Psoas muscle (tissue), 8 donors: ENCODE measurements around the gene MYO5B. TPM values are rescaled to one million over a fixed set of nuclear protein-coding genes. Genes with fewer than 3 reads are reported as not detected.

Experiments used
- ATAC-seq, 4 donors: fragments of 200-7000 bp; cut with Tn5 transposase; one replicate each; pipeline ENCODE4 v1.9.1; 2020; ENCODE audit warnings: moderate library complexity in 3 of 4, mild to moderate bottlenecking in 2 of 4
- DNase-seq, 2 donors: peaks; one replicate each; pipeline ENCODE4 v3.0.0-alpha.2; 2020
- H3K27ac ChIP-seq: fragments of 200-600 bp; one replicate; pipeline ENCODE4 v1.8.0; 2022
- H3K27me3 ChIP-seq, 3 donors: fragments of 200-600 bp in 1 of 3; one replicate each; pipeline versions ENCODE4 v1.6.1 to v1.8.0; 2013 to 2022; ENCODE audit warnings: low read length in 2 of 3, mild to moderate bottlenecking in 2 of 3, moderate library complexity in 1 of 3; ENCODE audit not compliant: insufficient read depth in 3 of 3
- H3K36me3 ChIP-seq, 2 donors: fragments of 200-600 bp in 1 of 2; one replicate each; pipeline versions ENCODE4 v1.6.1 to v1.8.0; 2013 to 2022; ENCODE audit warnings: low read depth in 1 of 2, mild to moderate bottlenecking in 1 of 2, moderate library complexity in 1 of 2; ENCODE audit not compliant: insufficient read depth in 1 of 2
- H3K4me1 ChIP-seq: fragments of 200-600 bp; one replicate; pipeline ENCODE4 v1.8.0; 2022
- H3K4me3 ChIP-seq: fragments of 200-600 bp; one replicate; pipeline ENCODE4 v1.8.0; 2022; ENCODE audit warnings: mild to moderate bottlenecking
- H3K9me3 ChIP-seq: fragments of 200-600 bp; one replicate; pipeline ENCODE4 v1.8.0; 2022
- CTCF ChIP-seq: fragments of 200-600 bp; IDR thresholded peaks from one replicate; pipeline ENCODE4 v1.8.0; 2022; ENCODE audit warnings: antibody characterized with exemption
- WGBS, 3 donors: extraction: QIAGEN DNeasy Blood & Tissue Kit; methylation state at CpG; one replicate each; pipeline versions ENCODE4 v1.1.6 to v1.1.7; 2013; 5-methylcytosine and 5-hydroxymethylcytosine counted together
- intact Hi-C, 2 donors: fragments of 100-400 bp; cut with DNase I; formaldehyde crosslinking; loops; one replicate each; pipeline versions ENCODE4 v1.11.0 to v1.14.2; 2022
- polyA plus RNA-seq, 3 donors: library from polyadenylated mRNA; stranded (reverse); fragments of 200-250 nt; gene quantifications; one replicate each; pipeline ENCODE4 v1.2.3, GENCODE V29; 2013
- total RNA-seq, 4 donors: library from RNA; stranded (reverse); fragmentation: NEBNext Ultra II Directional in 2 of 4; extraction: Animal tissue kit (Norgen Biotek cat#: 25700) in 2 of 4; gene quantifications; one replicate each; pipeline versions ENCODE4 v1.2.1 to v1.2.4, GENCODE V29; 2021 to 2023
- donor health status: healthy with polysubstance abuse.
- donor health status: DM: no; HTN: no; CAD: no; lungs with moderate emphysema.
- donor health status: Bipolar disorder and iron deficiency.
- donor health status: healthy.
- donor health status: DM: yes; HTN: yes; CAD: no.
- donor health status: DM: no; HTN: no; CAD: no.
- donor health status: DM: no; HTN: no; CAD: no.
- donor health status: DM: yes; HTN: yes; CAD: no.

MYO5B gene
- total and polyA plus RNA-seq, 7 donors, result 0.10 to 1.2 (median 0.44) TPM

- ATAC-seq, result no peak
- Histone ChIP-seq H3K36me3 (no peaks in the 10 kb centered on the region), H3K27me3 (peaks cover 3 to 4% (median 4%) of the 10 kb centered on the region in 3 donors), H3K4me3 (no peak overlapping the region), H3K4me1 (no peaks in the 10 kb centered on the region), H3K27ac (no peak overlapping the region), H3K9me3 (no peaks in the 10 kb centered on the region)
- 52 to 71% (median 61%) methylated on average over 3 of the region's 3 CpGs for WGBS, 3 donors
- no peak for TF ChIP-seq CTCF
- intact Hi-C loops, result no loop called here
- no peak for DNase-seq
These were observed 170.5 kb downstream of the MYO5B start for GRCh38 chr18:50024466-50024865.

GRCh38 chr18:50022985-50023384, 172.0 kb downstream of the MYO5B start:
- DNase-seq (no peak), ATAC-seq (no peak)
- no peaks in the 10 kb centered on the region for H3K36me3 ChIP-seq
- H3K27ac ChIP-seq, result no peak overlapping the region
- no peaks in the 10 kb centered on the region for H3K4me1 ChIP-seq
- intact Hi-C loops, result no loop called here
- no peaks in the 10 kb centered on the region for H3K9me3 ChIP-seq
- peaks cover 3 to 4% (median 4%) of the 10 kb centered on the region in 3 donors for H3K27me3 ChIP-seq
- TF ChIP-seq CTCF, result no peak
- no peak overlapping the region for H3K4me3 ChIP-seq
- 96 to 99% (median 96%) methylated on average over 3 of the region's 3 CpGs for WGBS, 3 donors

- no peak for DNase-seq
- Histone ChIP-seq H3K9me3 (no peaks in the 10 kb centered on the region), H3K27ac (no peak overlapping the region), H3K4me1 (peaks cover 7% of the 10 kb centered on the region), H3K27me3 (peaks cover 0 to 4% (median 0%) of the 10 kb centered on the region in 3 donors), H3K36me3 (no peaks in the 10 kb centered on the region), H3K4me3 (no peak overlapping the region)
- ATAC-seq, result no peak
- WGBS, 3 donors, result 68 to 77% (median 74%) methylated on average over 4 of the region's 4 CpGs
- no peak for TF ChIP-seq CTCF
- intact Hi-C loops, result loop anchor here (5.0 kb wide), 2 partner anchors 183 to 343 kb away; partner anchors contain the start of gene MYO5B (in 1 of the 2)
These were observed 180.3 kb downstream of the MYO5B start for GRCh38 chr18:50014606-50015005.

GRCh38 chr18:50013363-50014138, 181.4 kb downstream of the MYO5B start:
- intact Hi-C loops, result loop anchor here (5.0 kb wide), 2 partner anchors 184 to 344 kb away; partner anchors contain the start of gene MYO5B (in 1 of the 2)
- no peaks in the 10 kb centered on the region for H3K9me3 ChIP-seq
- H3K4me1 ChIP-seq, result peaks cover 7% of the 10 kb centered on the region
- peaks cover 0 to 4% (median 0%) of the 10 kb centered on the region in 3 donors for H3K27me3 ChIP-seq
- H3K4me3 ChIP-seq, result no peak overlapping the region
- no peak for DNase-seq
- peak; percentile 80 to 96 (median 92) for ATAC-seq
- no peaks in the 10 kb centered on the region for H3K36me3 ChIP-seq
- peak overlapping the region; percentile 33 for H3K27ac ChIP-seq
- WGBS, 3 donors, result 39 to 71% (median 43%) methylated on average over 8 of the region's 8 CpGs
- no peak for TF ChIP-seq CTCF
